Fibroblast of lung (primary cell): Measurements from ENCODE around the gene TFDP2.

Experiments
- CTCF ChIP-seq, 2 donors: IDR thresholded peaks in 1 of 2; conservative IDR thresholded peaks in 1 of 2; 1 replicate in 1 of 2; 2 replicates in 1 of 2; pipeline ENCODE4 v1.5.1; 2011 to 2012; ENCODE audit warnings: low read length in 2 of 2, control low read depth in 1 of 2, inconsistent platforms in 1 of 2, low read depth in 1 of 2, mild to moderate bottlenecking in 1 of 2
- EZH2 ChIP-seq: IDR thresholded peaks from 2 replicates; pipeline ENCODE4 v1.5.1; 2012; ENCODE audit warnings: low read length, control low read depth, mild to moderate bottlenecking; ENCODE audit errors: missing control alignments

GRCh38 chr3:141926929-141927328 is 222.4 kb downstream of the TFDP2 start:
- no peak for TF ChIP-seq CTCF (conservative IDR thresholded peaks at IDR 0.05 in 1 of 2, IDR thresholded peaks at IDR 0.05 in 1 of 2; ENCODE audit: low read depth in 1 of 2, low read length in 2 of 2)
- no peak for TF ChIP-seq EZH2
